Right ventricle myocardium superior (tissue), 1 donor: Measurements from ENCODE around the gene FAAP20. TPM values are rescaled to one million over a fixed set of nuclear protein-coding genes. Genes with fewer than 3 reads are reported as not detected.

Experiments
- ATAC-seq: fragments of 200-7000 bp; cut with Tn5 transposase; one replicate; pipeline ENCODE4 v1.9.1; 2020; ENCODE audit warnings: mild to moderate bottlenecking; ENCODE audit not compliant: poor library complexity
- DNase-seq: peaks from one replicate; pipeline ENCODE4 v3.0.0-alpha.2; 2020
- intact Hi-C: fragments of 100-400 bp; cut with DNase I; formaldehyde crosslinking; loops from one replicate; pipeline ENCODE4 v1.11.2; 2022
- total RNA-seq: library from RNA; stranded (reverse); fragmentation: NEBNext Ultra II Directional; extraction: Animal tissue kit (Norgen Biotek cat#: 25700); gene quantifications from one replicate; pipeline ENCODE4 v1.2.1, GENCODE V29; 2021
- donor health status: DM: no; HTN: yes; CAD: no; lungs with severe emphysema.

Gene FAAP20
- total RNA-seq, 1 donor from 2014 or later = 38.7 TPM

- ATAC-seq (peak; percentile 18), DNase-seq (no peak)
- intact Hi-C loops = no loop called here
Observed at GRCh38 chr1:2214541-2215241, 20.1 kb upstream of the FAAP20 start.

- intact Hi-C loops = no loop called here
- ATAC-seq (peak; percentile 76), DNase-seq (peak; percentile 93)
Observed at GRCh38 chr1:2213576-2214505, 19.3 kb upstream of the FAAP20 start.

GRCh38 chr1:2212532-2213491 lies 18.2 kb upstream of the FAAP20 start:
- DNase-seq (peak; percentile 94), ATAC-seq (peak; percentile 66)
- intact Hi-C loops = no loop called here

GRCh38 chr1:2212274-2212531 lies 17.6 kb upstream of the FAAP20 start:
- ATAC-seq (peak; percentile 1), DNase-seq (no peak)
- intact Hi-C loops = no loop called here

GRCh38 chr1:2210786-2211185 lies 16.2 kb upstream of the FAAP20 start:
- ATAC-seq (no peak), DNase-seq (no peak)
- intact Hi-C loops = no loop called here

GRCh38 chr1:2210084-2210653 lies 15.6 kb upstream of the FAAP20 start:
- no peak for DNase-seq
- intact Hi-C loops = no loop called here
- no peak for ATAC-seq

GRCh38 chr1:2209400-2210083 lies 15.0 kb upstream of the FAAP20 start:
- intact Hi-C loops = no loop called here
- DNase-seq (no peak), ATAC-seq (no peak)

GRCh38 chr1:2208309-2209239 lies 14.0 kb upstream of the FAAP20 start:
- intact Hi-C loops = no loop called here
- peak; percentile 66 for DNase-seq
- no peak for ATAC-seq

- intact Hi-C loops = no loop called here
- DNase-seq = no peak
Observed at GRCh38 chr1:2206813-2207487, 12.4 kb upstream of the FAAP20 start.

GRCh38 chr1:2205191-2205952 lies 10.8 kb upstream of the FAAP20 start:
- intact Hi-C loops = loop anchor here (2.0 kb wide), 1 partner anchor 109 kb away; no protein-coding TSS in a partner anchor
- DNase-seq (peak; percentile 98), ATAC-seq (peak; percentile 81)

More at GRCh38 chr1:2206813-2207487, 12.4 kb upstream of the FAAP20 start:
- no peak for ATAC-seq

- intact Hi-C loops = loop anchor here (2.0 kb wide), 1 partner anchor 110 kb away; no protein-coding TSS in a partner anchor
- DNase-seq = peak; percentile 90
- ATAC-seq = peak; percentile 72
Observed at GRCh38 chr1:2204415-2205190, 10.0 kb upstream of the FAAP20 start.

GRCh38 chr1:2203671-2204414 lies 9.3 kb upstream of the FAAP20 start:
- ATAC-seq = no peak
- no peak for DNase-seq
- intact Hi-C loops = loop anchor here (2.0 kb wide), 1 partner anchor 111 kb away; no protein-coding TSS in a partner anchor

GRCh38 chr1:2202843-2203601 lies 8.4 kb upstream of the FAAP20 start:
- intact Hi-C loops = no loop called here
- DNase-seq (no peak), ATAC-seq (no peak)
